AG10803 (cell line): ENCODE measurements around the gene GJC3.
"Not testable (repeated sequence)": the region's sequence is repeated elsewhere in the genome, so short reads cannot be mapped to it uniquely, and the experiment has no call there.

Source experiments
- DNase-seq: peaks from one replicate; pipeline ENCODE4 v3.0.0; 2010; ENCODE audit warnings: low read depth
- H3K4me3 ChIP-seq: 2 replicates; pipeline ENCODE4 v1.5.1; 2011; ENCODE audit warnings: mild to moderate bottlenecking, low read length, control low read depth
- CTCF ChIP-seq: conservative IDR thresholded peaks from 2 replicates; pipeline ENCODE4 v1.5.1; 2011; ENCODE audit warnings: mild to moderate bottlenecking, low read length, control low read depth, inconsistent platforms

GJC3 gene

GRCh38 chr7:99958564-99959227 is 29.3 kb upstream of the GJC3 start:
- H3K4me3 ChIP-seq: no peak overlapping the region
- no peak for TF ChIP-seq CTCF
- no peak for DNase-seq

GRCh38 chr7:99955247-99955646 is 25.8 kb upstream of the GJC3 start:
- no peak for DNase-seq
- TF ChIP-seq CTCF: no peak
- H3K4me3 ChIP-seq: no peak overlapping the region

GRCh38 chr7:99954643-99955042 is 25.2 kb upstream of the GJC3 start:
- not testable (repeated sequence) for H3K4me3 ChIP-seq, DNase-seq

- no peak for TF ChIP-seq CTCF
- DNase-seq: peak; percentile 88
- H3K4me3 ChIP-seq: no peak overlapping the region
These were observed 24.2 kb upstream of the GJC3 start for GRCh38 chr7:99953649-99954048.

GRCh38 chr7:99952649-99953048 is 23.2 kb upstream of the GJC3 start:
- H3K4me3 ChIP-seq, DNase-seq: not testable (repeated sequence)

GRCh38 chr7:99950819-99951218 is 21.4 kb upstream of the GJC3 start:
- H3K4me3 ChIP-seq, DNase-seq: not testable (repeated sequence)

GRCh38 chr7:99949645-99950228 is 20.3 kb upstream of the GJC3 start:
- no peak overlapping the region for H3K4me3 ChIP-seq
- DNase-seq: peak; percentile 13
- peak; percentile 52 for TF ChIP-seq CTCF

GRCh38 chr7:99947608-99948007 is 18.2 kb upstream of the GJC3 start:
- TF ChIP-seq CTCF: no peak
- no peak overlapping the region for H3K4me3 ChIP-seq
- no peak for DNase-seq

- H3K4me3 ChIP-seq: no peak overlapping the region
- no peak for DNase-seq
- TF ChIP-seq CTCF: no peak
These were observed 15.2 kb upstream of the GJC3 start for GRCh38 chr7:99944497-99945070.
